ENCODE measurements around the gene PGF. TPM values are rescaled to one million over a fixed set of nuclear protein-coding genes. Genes with fewer than 3 reads are reported as not detected.

Gene PGF
- total RNA-seq, 4 donors from 2014 or later, result 0.68 to 3.5 (median 2.4) TPM

GRCh38 chr14:74908861-74909341 lies 46.5 kb downstream of the PGF start:
- TF ChIP-seq CTCF (IDR thresholded peaks at IDR 0.05; ENCODE audit: low read depth), result no peak

DNA sequence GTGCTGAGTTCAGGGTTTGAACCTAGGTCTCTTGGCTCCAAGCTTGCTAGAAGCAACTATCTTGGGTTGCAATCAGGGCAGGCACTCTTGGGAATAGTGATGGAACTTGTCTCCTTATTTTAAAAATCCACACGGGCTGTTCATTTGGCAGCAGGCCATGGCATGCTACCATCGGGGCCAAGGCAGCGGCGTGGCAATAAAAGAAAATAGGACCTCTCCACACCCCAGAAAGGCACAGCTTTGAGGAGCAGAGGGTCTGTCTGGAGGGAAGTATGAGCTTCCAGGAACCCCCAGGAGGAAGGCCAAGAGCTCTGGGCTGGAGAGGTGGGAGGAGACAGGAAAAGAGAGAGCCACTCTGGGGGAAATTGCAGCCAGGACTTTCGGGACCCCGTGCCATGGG lies 47.7 kb downstream of the PGF start:
- no peak for TF ChIP-seq CTCF (IDR thresholded peaks at IDR 0.05; ENCODE audit: low read depth)

DNA sequence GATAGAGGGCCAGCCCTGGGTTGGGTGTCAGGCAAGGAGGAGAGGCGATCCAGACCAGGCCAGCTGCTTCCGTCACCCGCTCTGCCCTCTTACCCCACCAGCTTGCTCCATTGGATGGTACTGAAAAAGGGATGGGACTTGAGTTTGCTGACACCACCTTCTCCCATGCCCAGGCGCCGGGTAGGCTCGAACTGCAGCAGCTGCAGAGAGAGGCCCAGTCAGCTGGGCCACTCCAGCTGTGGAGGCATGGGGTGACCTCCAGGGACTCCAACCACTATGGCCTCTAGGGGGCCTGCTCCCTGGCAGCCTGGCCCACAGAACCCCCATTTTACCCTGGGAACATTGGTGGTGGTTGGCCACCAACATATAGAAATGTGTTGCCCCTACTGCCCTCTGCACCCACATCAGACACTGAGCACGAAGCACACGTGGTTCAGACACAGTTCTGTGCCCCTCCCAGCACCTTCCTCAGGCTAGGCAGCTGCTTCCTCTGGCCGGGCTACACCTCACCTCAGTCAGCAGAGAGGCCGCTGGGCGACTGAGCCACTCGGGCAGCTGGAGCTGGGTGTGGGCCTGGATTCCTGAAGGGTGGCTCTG lies 48.4 kb downstream of the PGF start:
- no peak for TF ChIP-seq CTCF (IDR thresholded peaks at IDR 0.05; ENCODE audit: low read depth)

GRCh38 chr14:74905595-74906142 lies 49.7 kb downstream of the PGF start:
- TF ChIP-seq CTCF (IDR thresholded peaks at IDR 0.05; ENCODE audit: low read depth), result no peak

- TF ChIP-seq CTCF (IDR thresholded peaks at IDR 0.05; ENCODE audit: low read depth), result no peak
These were observed 50.5 kb downstream of the PGF start for GRCh38 chr14:74904635-74905503.

GRCh38 chr14:74902941-74903705 lies 52.3 kb downstream of the PGF start:
- TF ChIP-seq CTCF (IDR thresholded peaks at IDR 0.05; ENCODE audit: low read depth), result no peak
